ENCODE measurements around the gene AGR2. TPM values are rescaled to one million over a fixed set of nuclear protein-coding genes. Genes with fewer than 3 reads are reported as not detected.
"Not testable (repeated sequence)": the region's sequence is repeated elsewhere in the genome, so short reads cannot be mapped to it uniquely, and the experiment has no call there.

Gene AGR2
- not detected in 2 replicates for total RNA-seq (2021)
- percentile 10 among the genes with signal in this experiment for Bru-seq, nascent RNA
- percentile 6 among the genes with signal in this experiment for BruChase-seq, experiment 1, labeled RNA remaining after a 2-hour chase
- BruChase-seq, experiment 2, labeled RNA remaining after a 6-hour chase = not detected
- long read RNA-seq, partial matches to known transcripts = 0 of 2 reads
- long read RNA-seq, other reads (novel, unspliced or antisense) = 1 of 2 reads

GRCh38 chr7:16804674-16805439 is at the start of gene AGR2:
Gene AGR2, minus strand, starts transcription at chr7:16804999. Its CDS starts 3,203 bp downstream, at chr7:16801796.
- POLR2A ChIA-PET (ENCODE audit: low non-redundant PET) = no interaction called here
- BruUV-seq (replicated peaks) = no TSS peak

GRCh38 chr7:16853189-16853588 is 48.4 kb upstream of the AGR2 start:
- DNase-seq (ENCODE audit: low spot score); intact Hi-C loops (cut with micrococcal nuclease; ENCODE audit: unreplicated experiment); H3K4me1 ChIP-seq (ENCODE audit: insufficient read depth, low read length, poor library complexity, severe bottlenecking); H3K27me3 ChIP-seq (replicated peaks; ENCODE audit: insufficient read depth, low read depth, low read length, poor library complexity); POLR2A ChIA-PET (ENCODE audit: low non-redundant PET); H3K36me3 ChIP-seq (ENCODE audit: insufficient read depth, low read length, poor library complexity, severe bottlenecking); CTCF ChIA-PET; H3K9me3 ChIP-seq (ENCODE audit: low read depth, low read length, poor library complexity, severe bottlenecking); BruUV-seq (replicated peaks); H3K4me3 ChIP-seq (ENCODE audit: low read depth, low read length, poor library complexity, severe bottlenecking); H3K27ac ChIP-seq (ENCODE audit: low read depth, low read length, poor library complexity, severe bottlenecking): not testable (repeated sequence)

More at GRCh38 chr7:16804674-16805439, at the start of gene AGR2:
- no peak for TF ChIP-seq EZH2 (IDR thresholded peaks at IDR 0.05; ENCODE audit: borderline replicate concordance, low read depth, low read length, poor library complexity, severe bottlenecking)
- TF ChIP-seq, protein P1, sequence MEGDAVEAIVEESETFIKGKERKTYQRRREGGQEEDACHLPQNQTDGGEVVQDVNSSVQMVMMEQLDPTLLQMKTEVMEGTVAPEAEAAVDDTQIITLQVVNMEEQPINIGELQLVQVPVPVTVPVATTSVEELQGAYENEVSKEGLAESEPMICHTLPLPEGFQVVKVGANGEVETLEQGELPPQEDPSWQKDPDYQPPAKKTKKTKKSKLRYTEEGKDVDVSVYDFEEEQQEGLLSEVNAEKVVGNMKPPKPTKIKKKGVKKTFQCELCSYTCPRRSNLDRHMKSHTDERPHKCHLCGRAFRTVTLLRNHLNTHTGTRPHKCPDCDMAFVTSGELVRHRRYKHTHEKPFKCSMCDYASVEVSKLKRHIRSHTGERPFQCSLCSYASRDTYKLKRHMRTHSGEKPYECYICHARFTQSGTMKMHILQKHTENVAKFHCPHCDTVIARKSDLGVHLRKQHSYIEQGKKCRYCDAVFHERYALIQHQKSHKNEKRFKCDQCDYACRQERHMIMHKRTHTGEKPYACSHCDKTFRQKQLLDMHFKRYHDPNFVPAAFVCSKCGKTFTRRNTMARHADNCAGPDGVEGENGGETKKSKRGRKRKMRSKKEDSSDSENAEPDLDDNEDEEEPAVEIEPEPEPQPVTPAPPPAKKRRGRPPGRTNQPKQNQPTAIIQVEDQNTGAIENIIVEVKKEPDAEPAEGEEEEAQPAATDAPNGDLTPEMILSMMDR (conservative IDR thresholded peaks at IDR 0.05; ENCODE audit: low read depth, low read length) = no peak
- H3K27ac ChIP-seq (ENCODE audit: low read depth, low read length, poor library complexity, severe bottlenecking) = no peak within 1 kb of the TSS
- intact Hi-C loops (cut with micrococcal nuclease; ENCODE audit: unreplicated experiment) = no loop called here
- H3K9me3 ChIP-seq (ENCODE audit: low read depth, low read length, poor library complexity, severe bottlenecking) = no peaks in the 10 kb centered on the region
- CTCF ChIA-PET = no interaction called here
- H3K4me1 ChIP-seq (ENCODE audit: insufficient read depth, low read length, poor library complexity, severe bottlenecking) = peaks cover 26% of the 10 kb centered on the region
- H3K36me3 ChIP-seq (ENCODE audit: insufficient read depth, low read length, poor library complexity, severe bottlenecking) = no peaks in the 10 kb centered on the region
- no peak for DNase-seq (ENCODE audit: low spot score)
- H3K27me3 ChIP-seq (replicated peaks; ENCODE audit: insufficient read depth, low read depth, low read length, poor library complexity) = no peaks in the 10 kb centered on the region
- H3K4me3 ChIP-seq (ENCODE audit: low read depth, low read length, poor library complexity, severe bottlenecking) = no peak within 1 kb of the TSS

GRCh38 chr7:16851829-16852228 is 47.0 kb upstream of the AGR2 start:
- ChIA-PET POLR2A (ENCODE audit: low non-redundant PET) (no interaction called here), CTCF (no interaction called here)
- intact Hi-C loops (cut with micrococcal nuclease; ENCODE audit: unreplicated experiment) = no loop called here
- no peak overlapping the region for H3K27ac ChIP-seq (ENCODE audit: low read depth, low read length, poor library complexity, severe bottlenecking)
- TF ChIP-seq EZH2 (IDR thresholded peaks at IDR 0.05; ENCODE audit: borderline replicate concordance, low read depth, low read length, poor library complexity, severe bottlenecking) = no peak
- TF ChIP-seq, protein P1 (conservative IDR thresholded peaks at IDR 0.05; ENCODE audit: low read depth, low read length) = no peak
- H3K4me1 ChIP-seq (ENCODE audit: insufficient read depth, low read length, poor library complexity, severe bottlenecking) = peaks cover 9% of the 10 kb centered on the region
- no peaks in the 10 kb centered on the region for H3K36me3 ChIP-seq (ENCODE audit: insufficient read depth, low read length, poor library complexity, severe bottlenecking)
- peak; percentile 71 for DNase-seq (ENCODE audit: low spot score)
- no peak overlapping the region for H3K4me3 ChIP-seq (ENCODE audit: low read depth, low read length, poor library complexity, severe bottlenecking)
- no peaks in the 10 kb centered on the region for H3K27me3 ChIP-seq (replicated peaks; ENCODE audit: insufficient read depth, low read depth, low read length, poor library complexity)
- no TSS peak for BruUV-seq (replicated peaks)
- no peaks in the 10 kb centered on the region for H3K9me3 ChIP-seq (ENCODE audit: low read depth, low read length, poor library complexity, severe bottlenecking)
